HEK293 (cell line): ENCODE measurements around the gene HGD.
A peak's percentile ranks its signal among the peaks of the same experiment; 100 is the strongest.

Experiments
- CTCF ChIA-PET: fragments of 350-600 bp; formaldehyde crosslinking; extraction: SDS; loops from one replicate; lab custom pipeline; 2021; ENCODE audit warnings: antibody characterized with exemption; lab: Yijun Ruan, JAX
- POLR2A ChIA-PET: fragments of 300-600 bp; formaldehyde crosslinking; extraction: SDS; loops from one replicate; lab custom pipeline; 2020; ENCODE audit warnings: antibody characterized with exemption, inconsistent platforms; lab: Yijun Ruan, JAX
- H3K27ac ChIP-seq: fragments of 200-500 bp; sonication (Bioruptor generic); 2 replicates; pipeline ENCODE4 v1.5.1; 2014; ENCODE audit warnings: low read depth, low read length, control low read depth, inconsistent platforms; ENCODE audit errors: extremely low read depth
- H3K36me3 ChIP-seq, 2 experiments: fragments of 200-500 bp in 1 of 2; sonication (Bioruptor generic) in 1 of 2; 1 replicate in 1 of 2; 2 replicates in 1 of 2; pipeline ENCODE4 v1.5.1; 2014 to 2017; ENCODE audit warnings: inconsistent platforms in 2 of 2, low read length in 2 of 2; ENCODE audit not compliant: control insufficient read depth in 2 of 2, insufficient read depth in 1 of 2
- H3K4me1 ChIP-seq: fragments of 200-500 bp; sonication (Bioruptor generic); 2 replicates; pipeline ENCODE4 v1.5.1; 2014; ENCODE audit warnings: mild to moderate bottlenecking, low read length, inconsistent platforms; ENCODE audit not compliant: control insufficient read depth, insufficient read depth
- H3K4me3 ChIP-seq: 2 replicates; pipeline ENCODE4 v1.5.1; 2011; ENCODE audit warnings: low read depth, mild to moderate bottlenecking, control low read depth, low read length, moderate library complexity
- H3K9me3 ChIP-seq: fragments of 200-500 bp; sonication (Bioruptor generic); 2 replicates; pipeline ENCODE4 v1.5.1; 2014; ENCODE audit warnings: low read depth, low read length, inconsistent platforms; ENCODE audit not compliant: control insufficient read depth, insufficient read depth
- ATF2 ChIP-seq: fragments of 450-650 bp; formaldehyde crosslinking; IDR thresholded peaks from 2 replicates; pipeline ENCODE4 v1.5.1; 2016; ENCODE audit warnings: missing biosample characterization, missing genetic modification characterization, low read depth
- BCL6B ChIP-seq: fragments of 450-650 bp; formaldehyde crosslinking; IDR thresholded peaks from 2 replicates; pipeline ENCODE4 v1.5.1; 2017; ENCODE audit warnings: missing biosample characterization, missing genetic modification characterization
- PATZ1 ChIP-seq: fragments of 450-650 bp; formaldehyde crosslinking; IDR thresholded peaks from 2 replicates; pipeline ENCODE4 v1.5.1; 2016; ENCODE audit warnings: missing biosample characterization, missing genetic modification characterization
- REST ChIP-seq: fragments of 450-650 bp; formaldehyde crosslinking; IDR thresholded peaks from 2 replicates; pipeline ENCODE4 v1.5.1; 2016; ENCODE audit warnings: missing biosample characterization, missing genetic modification characterization
- SP2 ChIP-seq: fragments of 450-650 bp; formaldehyde crosslinking; IDR thresholded peaks from 2 replicates; pipeline ENCODE4 v1.5.1; 2016; ENCODE audit warnings: missing biosample characterization, missing genetic modification characterization
- YY2 ChIP-seq: fragments of 450-650 bp; formaldehyde crosslinking; IDR thresholded peaks from 2 replicates; pipeline ENCODE4 v1.5.1; 2016; ENCODE audit warnings: missing biosample characterization, missing genetic modification characterization
- ZBTB26 ChIP-seq: fragments of 450-650 bp; formaldehyde crosslinking; optimal IDR thresholded peaks from 2 replicates; pipeline ENCODE3; 2016; ENCODE audit warnings: missing biosample characterization, mild to moderate bottlenecking, missing genetic modification characterization
- ZBTB48 ChIP-seq: fragments of 450-650 bp; formaldehyde crosslinking; IDR thresholded peaks from 2 replicates; pipeline ENCODE4 v1.5.1; 2016; ENCODE audit warnings: missing biosample characterization, missing genetic modification characterization
- ZNF114 ChIP-seq: fragments of 450-650 bp; formaldehyde crosslinking; IDR thresholded peaks from 2 replicates; pipeline ENCODE4 v1.5.0; 2017; ENCODE audit warnings: missing biosample characterization, missing genetic modification characterization
- ZNF132 ChIP-seq: fragments of 450-650 bp; formaldehyde crosslinking; IDR thresholded peaks from 2 replicates; pipeline ENCODE4 v1.5.1; 2017; ENCODE audit warnings: missing biosample characterization, missing genetic modification characterization, borderline replicate concordance
- ZNF174 ChIP-seq: fragments of 450-650 bp; formaldehyde crosslinking; IDR thresholded peaks from 2 replicates; pipeline ENCODE4 v1.5.0; 2017; ENCODE audit warnings: missing biosample characterization, mild to moderate bottlenecking, missing genetic modification characterization
- ZNF280C ChIP-seq: fragments of 450-650 bp; formaldehyde crosslinking; IDR thresholded peaks from 2 replicates; pipeline ENCODE4 v1.5.1; 2016; ENCODE audit warnings: missing biosample characterization, missing genetic modification characterization
- ZNF335 ChIP-seq: fragments of 450-650 bp; formaldehyde crosslinking; conservative IDR thresholded peaks from 2 replicates; pipeline ENCODE4 v1.5.1; 2016; ENCODE audit warnings: missing biosample characterization, missing genetic modification characterization
- ZNF350 ChIP-seq: fragments of 450-650 bp; formaldehyde crosslinking; IDR thresholded peaks from 2 replicates; pipeline ENCODE4 v1.5.0; 2017; ENCODE audit warnings: missing biosample characterization, mild to moderate bottlenecking, missing genetic modification characterization
- ZNF354C ChIP-seq: fragments of 450-650 bp; formaldehyde crosslinking; IDR thresholded peaks from 2 replicates; pipeline ENCODE4 v1.5.1; 2016; ENCODE audit warnings: missing biosample characterization, missing genetic modification characterization, low read depth, borderline replicate concordance
- ZNF394 ChIP-seq: fragments of 450-650 bp; formaldehyde crosslinking; IDR thresholded peaks from 2 replicates; pipeline ENCODE4 v1.5.1; 2016; ENCODE audit warnings: missing biosample characterization, missing genetic modification characterization, mild to moderate bottlenecking, moderate library complexity, borderline replicate concordance
- ZNF416 ChIP-seq: fragments of 450-650 bp; formaldehyde crosslinking; IDR thresholded peaks from 2 replicates; pipeline ENCODE4 v1.5.1; 2016; ENCODE audit warnings: missing biosample characterization, missing genetic modification characterization
- ZNF426 ChIP-seq: fragments of 450-650 bp; formaldehyde crosslinking; IDR thresholded peaks from 2 replicates; pipeline ENCODE4 v1.5.1; 2017; ENCODE audit warnings: missing biosample characterization, missing genetic modification characterization, mild to moderate bottlenecking, inconsistent platforms, moderate library complexity
- ZNF521 ChIP-seq: fragments of 450-650 bp; formaldehyde crosslinking; IDR thresholded peaks from 2 replicates; pipeline ENCODE4 v1.5.1; 2017; ENCODE audit warnings: missing biosample characterization, mild to moderate bottlenecking, missing genetic modification characterization
- ZNF544 ChIP-seq: fragments of 450-650 bp; formaldehyde crosslinking; IDR thresholded peaks from 2 replicates; pipeline ENCODE4 v1.5.0; 2017; ENCODE audit warnings: missing biosample characterization, missing genetic modification characterization
- ZNF561 ChIP-seq: fragments of 450-650 bp; IDR thresholded peaks from 2 replicates; pipeline ENCODE4 v1.5.1; 2018; ENCODE audit warnings: missing biosample characterization, missing genetic modification characterization, borderline replicate concordance
- ZNF664 ChIP-seq: fragments of 450-650 bp; formaldehyde crosslinking; IDR thresholded peaks from 2 replicates; pipeline ENCODE4 v1.5.1; 2016; ENCODE audit warnings: missing biosample characterization, missing genetic modification characterization
- ZNF76 ChIP-seq: fragments of 450-650 bp; formaldehyde crosslinking; IDR thresholded peaks from 2 replicates; pipeline ENCODE4; 2016; ENCODE audit warnings: low read depth, missing biosample characterization, missing genetic modification characterization, borderline replicate concordance
- ZNF843 ChIP-seq: fragments of 450-650 bp; formaldehyde crosslinking; IDR thresholded peaks from 2 replicates; pipeline ENCODE4 v1.5.1; 2016; ENCODE audit warnings: missing biosample characterization, missing genetic modification characterization

Gene HGD

GRCh38 chr3:120596116-120596852, 85.8 kb downstream of the HGD start, which contains the start of gene NDUFB4:
Gene NDUFB4 (plus strand): TSS chr3:120596336. CDS start chr3:120596360, 24 bp downstream.
- CTCF ChIA-PET: interaction anchor here (0.7 to 1.1 kb wide), 2 partner anchors 29 to 172 kb away, joined by 3 to 4 read pairs; no protein-coding TSS in a partner anchor
- Histone ChIP-seq H3K4me1 (no peaks in the 10 kb centered on the region), H3K9me3 (no peaks in the 10 kb centered on the region), H3K36me3 (peaks cover 8 to 37% of the 10 kb centered on the region in 2 experiments; a peak in 2 of 3 replicates), H3K27ac (peak within 1 kb of the TSS; percentile 70), H3K4me3 (peak within 1 kb of the TSS; percentile 93)
- POLR2A ChIA-PET: interaction anchor here (0.6 to 1.9 kb wide), 8 partner anchors 8 to 501 kb away, joined by 3 to 8 read pairs (median 4); partner anchors contain the start of genes GTF2E1 and RABL3
- peak; percentile 19 for TF ChIP-seq ZBTB26
- TF ChIP-seq ZNF416: no peak
- no peak for TF ChIP-seq YY2
- no peak for TF ChIP-seq ZNF843 (tag by site-specific recombination)
- no peak for TF ChIP-seq ZNF426 (tag by site-specific recombination)
- TF ChIP-seq ZNF76 (tag by site-specific recombination): no peak
- TF ChIP-seq REST (tag by site-specific recombination): no peak
- TF ChIP-seq ZNF350: no peak
- no peak for TF ChIP-seq ZNF174
- no peak for TF ChIP-seq ZNF354C (tag by site-specific recombination)
- no peak for TF ChIP-seq ZNF544 (tag by site-specific recombination)
- no peak for TF ChIP-seq ZNF280C
- TF ChIP-seq ATF2: no peak
- TF ChIP-seq ZNF132 (tag by site-specific recombination): no peak
- TF ChIP-seq ZNF114 (tag by site-specific recombination): no peak
- TF ChIP-seq SP2 (tag by site-specific recombination): peak; percentile 50
- no peak for TF ChIP-seq ZNF521
- TF ChIP-seq ZNF335: peak; percentile 84
- no peak for TF ChIP-seq ZBTB48 (tag by site-specific recombination)
- TF ChIP-seq BCL6B (tag by site-specific recombination): no peak
- 0 out of 2 replicates have a peak, but pooled peaks have one; percentile 18 for TF ChIP-seq ZNF561
- TF ChIP-seq ZNF664 (tag by site-specific recombination): peak; percentile 93
- TF ChIP-seq ZNF394 (tag by site-specific recombination): no peak
- 0 out of 2 replicates have a peak, but pooled peaks have one; percentile 37 for TF ChIP-seq PATZ1 (tag by site-specific recombination)
